ENCODE results near the gene CYP2R1. TPM values are rescaled to one million over a fixed set of nuclear protein-coding genes. Genes with fewer than 3 reads are reported as not detected.

The CYP2R1 gene
- total RNA-seq, 1 donor from 2014 or later: 18.5 TPM

GRCh38 chr11:14860511-14860910, 31.5 kb downstream of the CYP2R1 start:
- no peak overlapping the region for H3K27ac Mint-ChIP-seq (ENCODE audit: unreplicated experiment)
- no peak for DNase-seq (ENCODE audit: low read depth, low spot score)

GRCh38 chr11:14858404-14858803, 33.6 kb downstream of the CYP2R1 start:
- no peak overlapping the region for H3K4me3 Mint-ChIP-seq
- peaks cover 14% of the 10 kb centered on the region for H3K36me3 Mint-ChIP-seq (ENCODE audit: low read depth)
- H3K9me3 Mint-ChIP-seq: no peaks in the 10 kb centered on the region
- no peak for DNase-seq (ENCODE audit: low read depth, low spot score)
- H3K27me3 Mint-ChIP-seq (ENCODE audit: low read depth): no peaks in the 10 kb centered on the region
- H3K4me1 Mint-ChIP-seq: peaks cover 11% of the 10 kb centered on the region
- no peak overlapping the region for H3K27ac Mint-ChIP-seq (ENCODE audit: unreplicated experiment)
- no peak for TF ChIP-seq CTCF (conservative IDR thresholded peaks at IDR 0.05)

More at GRCh38 chr11:14860511-14860910, 31.5 kb downstream of the CYP2R1 start:
- Mint-ChIP-seq H3K4me3 (no peak overlapping the region), H3K36me3 (ENCODE audit: low read depth) (peaks cover 32% of the 10 kb centered on the region), H3K27me3 (ENCODE audit: low read depth) (no peaks in the 10 kb centered on the region), H3K9me3 (peaks cover 6% of the 10 kb centered on the region), H3K4me1 (peaks cover 11% of the 10 kb centered on the region)
- TF ChIP-seq CTCF (conservative IDR thresholded peaks at IDR 0.05): no peak

GRCh38 chr11:14857621-14858020, 34.4 kb downstream of the CYP2R1 start:
- Mint-ChIP-seq H3K36me3 (ENCODE audit: low read depth) (peaks cover 9% of the 10 kb centered on the region), H3K4me3 (no peak overlapping the region), H3K9me3 (no peaks in the 10 kb centered on the region), H3K27me3 (ENCODE audit: low read depth) (no peaks in the 10 kb centered on the region), H3K4me1 (peaks cover 11% of the 10 kb centered on the region), H3K27ac (ENCODE audit: unreplicated experiment) (no peak overlapping the region)
- no peak for TF ChIP-seq CTCF (conservative IDR thresholded peaks at IDR 0.05)
- no peak for DNase-seq (ENCODE audit: low read depth, low spot score)

- TF ChIP-seq CTCF (conservative IDR thresholded peaks at IDR 0.05): no peak
- H3K27ac Mint-ChIP-seq (ENCODE audit: unreplicated experiment): no peak overlapping the region
- peaks cover 11% of the 10 kb centered on the region for H3K4me1 Mint-ChIP-seq
- no peaks in the 10 kb centered on the region for H3K9me3 Mint-ChIP-seq
- H3K4me3 Mint-ChIP-seq: no peak overlapping the region
- H3K36me3 Mint-ChIP-seq (ENCODE audit: low read depth): peaks cover 4% of the 10 kb centered on the region
- no peak for DNase-seq (ENCODE audit: low read depth, low spot score)
- no peaks in the 10 kb centered on the region for H3K27me3 Mint-ChIP-seq (ENCODE audit: low read depth)
These were observed 36.1 kb downstream of the CYP2R1 start for GRCh38 chr11:14855890-14856289.

- TF ChIP-seq CTCF (conservative IDR thresholded peaks at IDR 0.05): no peak
- Mint-ChIP-seq H3K4me3 (no peak overlapping the region), H3K9me3 (no peaks in the 10 kb centered on the region), H3K4me1 (peaks cover 11% of the 10 kb centered on the region), H3K27ac (ENCODE audit: unreplicated experiment) (no peak overlapping the region), H3K27me3 (ENCODE audit: low read depth) (no peaks in the 10 kb centered on the region), H3K36me3 (ENCODE audit: low read depth) (peaks cover 5% of the 10 kb centered on the region)
- DNase-seq (ENCODE audit: low read depth, low spot score): no peak
These were observed 38.0 kb downstream of the CYP2R1 start for GRCh38 chr11:14854057-14854456.

Measured in neural crest cell (in vitro differentiated cells).